Mesenchymal stem cell (in vitro differentiated cells and primary cell): ENCODE measurements around the gene RGL3.

Source experiments
- DNase-seq: peaks from one replicate; pipeline ENCODE4 v3.0.0-alpha.2; 2013
- H2AFZ ChIP-seq: one replicate; pipeline ENCODE4 v1.6.1; 2013; ENCODE audit warnings: low read depth, mild to moderate bottlenecking, control low read depth, inconsistent platforms, low read length, moderate library complexity
- H2AK5ac ChIP-seq: 2 replicates; pipeline ENCODE4 v1.6.1; 2013; ENCODE audit warnings: low read length, moderate library complexity, mild to moderate bottlenecking, inconsistent platforms; ENCODE audit not compliant: severe bottlenecking
- H2BK120ac ChIP-seq: one replicate; pipeline ENCODE4 v1.6.1; 2013; ENCODE audit warnings: low read depth, mild to moderate bottlenecking, inconsistent platforms, low read length, moderate library complexity
- H2BK12ac ChIP-seq, 2 experiments: one replicate each; pipeline ENCODE4 v1.6.1; 2013; ENCODE audit warnings: inconsistent platforms in 2 of 2, low read length in 2 of 2, mild to moderate bottlenecking in 2 of 2, moderate library complexity in 2 of 2, control low read depth in 1 of 2
- H2BK15ac ChIP-seq: one replicate; pipeline ENCODE4 v1.6.1; 2013; ENCODE audit warnings: mild to moderate bottlenecking, low read depth, inconsistent platforms; ENCODE audit not compliant: poor library complexity, severe bottlenecking
- H2BK5ac ChIP-seq: 2 replicates; pipeline ENCODE4 v1.6.1; 2013; ENCODE audit warnings: low read depth, mild to moderate bottlenecking, low read length, control low read depth, inconsistent platforms; ENCODE audit not compliant: poor library complexity, severe bottlenecking
- H3K14ac ChIP-seq, 2 experiments: one replicate each; pipeline ENCODE4 v1.6.1; 2013; ENCODE audit warnings: inconsistent platforms in 2 of 2, low read length in 2 of 2, control low read depth in 1 of 2, mild to moderate bottlenecking in 1 of 2, moderate library complexity in 1 of 2
- H3K18ac ChIP-seq, 2 experiments: one replicate each; pipeline ENCODE4 v1.6.1; 2013; ENCODE audit warnings: inconsistent platforms in 2 of 2, low read length in 2 of 2, control low read depth in 1 of 2, low read depth in 1 of 2, mild to moderate bottlenecking in 1 of 2
- H3K23ac ChIP-seq, 2 experiments: one replicate each; pipeline ENCODE4 v1.6.1; 2013; ENCODE audit warnings: inconsistent platforms in 2 of 2, low read length in 2 of 2, mild to moderate bottlenecking in 2 of 2, moderate library complexity in 2 of 2, control low read depth in 1 of 2
- H3K27ac ChIP-seq: 2 replicates; pipeline ENCODE4 v1.5.1; 2013; ENCODE audit warnings: mild to moderate bottlenecking, moderate library complexity, low read length, control low read depth, inconsistent platforms; ENCODE audit not compliant: poor library complexity, severe bottlenecking
- H3K27me3 ChIP-seq, 2 experiments: 2 replicates each; pipeline versions ENCODE4 v1.6.1 to v1.7.0; 2013; ENCODE audit warnings: low read length in 2 of 2, mild to moderate bottlenecking in 2 of 2, moderate library complexity in 2 of 2, control low read depth in 1 of 2, inconsistent platforms in 1 of 2; ENCODE audit not compliant: control insufficient read depth in 1 of 2, insufficient read depth in 1 of 2
- H3K36me3 ChIP-seq, 2 experiments: 2 replicates each; pipeline versions ENCODE4 v1.6.1 to v1.7.0; 2013; ENCODE audit warnings: low read length in 2 of 2, control low read depth in 1 of 2, inconsistent platforms in 1 of 2, low read depth in 1 of 2, mild to moderate bottlenecking in 1 of 2; ENCODE audit not compliant: insufficient read depth in 2 of 2, control insufficient read depth in 1 of 2
- H3K4ac ChIP-seq, 2 experiments: one replicate each; pipeline ENCODE4 v1.6.1; 2013; ENCODE audit warnings: inconsistent platforms in 2 of 2, low read length in 2 of 2, mild to moderate bottlenecking in 2 of 2, moderate library complexity in 2 of 2, control low read depth in 1 of 2, low read depth in 1 of 2
- H3K4me1 ChIP-seq: 2 replicates; pipeline ENCODE4 v1.6.1; 2013; ENCODE audit warnings: low read depth, low read length, control low read depth; ENCODE audit not compliant: control insufficient read depth, insufficient read depth
- H3K4me2 ChIP-seq: 2 replicates; pipeline ENCODE4 v1.6.1; 2013; ENCODE audit warnings: low read length, mild to moderate bottlenecking, inconsistent platforms; ENCODE audit not compliant: poor library complexity, severe bottlenecking
- H3K4me3 ChIP-seq, 2 experiments: 2 replicates each; pipeline versions ENCODE4 v1.5.1 to v1.7.0; 2013; ENCODE audit warnings: low read length in 2 of 2, mild to moderate bottlenecking in 2 of 2, control low read depth in 1 of 2, low read depth in 1 of 2; ENCODE audit not compliant: insufficient read depth in 1 of 2
- H3K79me1 ChIP-seq: replicated peaks from 2 replicates; pipeline ENCODE4 v1.6.1; 2013; ENCODE audit warnings: mild to moderate bottlenecking, control low read depth, low read length, inconsistent platforms; ENCODE audit not compliant: poor library complexity, severe bottlenecking
- H3K9ac ChIP-seq: 2 replicates; pipeline ENCODE4 v1.7.0; 2013; ENCODE audit warnings: mild to moderate bottlenecking, low read length, moderate library complexity
- H3K9me3 ChIP-seq: 2 replicates; pipeline ENCODE4 v1.7.0; 2013; ENCODE audit warnings: mild to moderate bottlenecking, low read length; ENCODE audit not compliant: control insufficient read depth
- H4K8ac ChIP-seq: one replicate; pipeline ENCODE4 v1.6.1; 2013; ENCODE audit warnings: inconsistent platforms, mild to moderate bottlenecking, low read length, moderate library complexity
- H4K91ac ChIP-seq: one replicate; pipeline ENCODE4 v1.6.1; 2013; ENCODE audit warnings: mild to moderate bottlenecking, low read length, inconsistent platforms
- WGBS: methylation state at CpG from one replicate; pipeline ENCODE4 v1.1.7; 2013; ENCODE audit warnings: mixed read lengths; 5-methylcytosine and 5-hydroxymethylcytosine counted together

The RGL3 gene

GRCh38 chr19:11383706-11384048 lies 35.4 kb downstream of the RGL3 start:
- peak overlapping the region in 1 of 2 experiments; percentile 55 for H3K4me3 ChIP-seq
- DNase-seq = no peak
- WGBS = under 1% methylated on average over 9 of the region's 9 CpGs
- H2BK5ac ChIP-seq = no peak overlapping the region
- peak overlapping the region; percentile 75 to 81 for H3K18ac ChIP-seq
- no peaks in the 10 kb centered on the region for H3K9me3 ChIP-seq
- H2BK12ac ChIP-seq = peak overlapping the region; percentile 73 to 85
- H2AK5ac ChIP-seq = no peak overlapping the region
- peak overlapping the region; percentile 56 for H2AFZ ChIP-seq
- H3K4me1 ChIP-seq = peaks cover 36% of the 10 kb centered on the region
- peak overlapping the region in 1 of 2 experiments; percentile 97 for H3K23ac ChIP-seq
- H2BK120ac ChIP-seq = peak overlapping the region; percentile 77
- peak overlapping the region; percentile 45 for H4K8ac ChIP-seq
- no peaks in the 10 kb centered on the region for H3K79me1 ChIP-seq
- H3K4ac ChIP-seq = peak overlapping the region; percentile 88
- peak overlapping the region; percentile 93 for H2BK15ac ChIP-seq
- H3K27me3 ChIP-seq = peaks cover 14 to 15% of the 10 kb centered on the region in 2 experiments
- no peak overlapping the region for H3K9ac ChIP-seq
- peak overlapping the region; percentile 95 for H4K91ac ChIP-seq
- peak overlapping the region; percentile 90 for H3K4me2 ChIP-seq
- H3K14ac ChIP-seq = peak overlapping the region in 1 of 2 experiments; percentile 9
- H3K36me3 ChIP-seq = no peaks in the 10 kb centered on the region
- H3K27ac ChIP-seq = no peak overlapping the region

- Histone ChIP-seq H2AFZ (peak overlapping the region; percentile 18), H2BK15ac (peak overlapping the region; percentile 49), H3K4me1 (peaks cover 41% of the 10 kb centered on the region), H2AK5ac (no peak overlapping the region), H3K79me1 (no peaks in the 10 kb centered on the region), H3K23ac (no peak overlapping the region), H3K9ac (no peak overlapping the region), H3K4me2 (peak overlapping the region; percentile 90), H2BK12ac (peak overlapping the region; percentile 73 to 79), H3K27me3 (peaks cover 14 to 15% of the 10 kb centered on the region in 2 experiments), H2BK5ac (no peak overlapping the region), H3K9me3 (no peaks in the 10 kb centered on the region), H3K36me3 (no peaks in the 10 kb centered on the region), H4K91ac (peak overlapping the region; percentile 65), H3K14ac (peak overlapping the region in 1 of 2 experiments; percentile 35), H3K27ac (no peak overlapping the region), H4K8ac (peak overlapping the region; percentile 33), H3K4me3 (peak overlapping the region in 1 of 2 experiments; percentile 55), H2BK120ac (peak overlapping the region; percentile 77), H3K4ac (peak overlapping the region; percentile 71 to 77), H3K18ac (peak overlapping the region; percentile 75 to 81)
- DNase-seq = peak; percentile 65
- 2% methylated on average over 48 of the region's 65 CpGs for WGBS
Measured at GRCh38 chr19:11382898-11383705, 36.0 kb downstream of the RGL3 start.

- H3K4ac ChIP-seq = peak overlapping the region in 1 of 2 experiments; percentile 97
- peak overlapping the region; percentile 23 to 93 for H3K18ac ChIP-seq
- H4K91ac ChIP-seq = peak overlapping the region; percentile 40
- no peaks in the 10 kb centered on the region for H3K9me3 ChIP-seq
- H2BK12ac ChIP-seq = peak overlapping the region; percentile 7 to 99
- H3K27me3 ChIP-seq = peaks cover 14 to 15% of the 10 kb centered on the region in 2 experiments
- WGBS = 7% methylated on average over 53 of the region's 54 CpGs
- H3K79me1 ChIP-seq = peaks cover under 1% of the 10 kb centered on the region
- no peak overlapping the region for H3K23ac ChIP-seq
- H3K4me2 ChIP-seq = peak overlapping the region; percentile 91
- peak overlapping the region; percentile 63 for H4K8ac ChIP-seq
- peak overlapping the region in 1 of 2 experiments; percentile 97 for H3K14ac ChIP-seq
- H2BK15ac ChIP-seq = peak overlapping the region; percentile 89
- peak overlapping the region; percentile 94 for H3K9ac ChIP-seq
- H3K4me1 ChIP-seq = peaks cover 52% of the 10 kb centered on the region
- H2AK5ac ChIP-seq = no peak overlapping the region
- no peak overlapping the region for H2BK120ac ChIP-seq
- no peaks in the 10 kb centered on the region for H3K36me3 ChIP-seq
- H2BK5ac ChIP-seq = no peak overlapping the region
- peak overlapping the region; percentile 63 to 92 for H3K4me3 ChIP-seq
- DNase-seq = peak; percentile 98
- peak overlapping the region; percentile 91 for H2AFZ ChIP-seq
- no peak overlapping the region for H3K27ac ChIP-seq
Measured at GRCh38 chr19:11380653-11381537, 38.2 kb downstream of the RGL3 start.
